NCI-H187 (cell line): ENCODE measurements around the gene TMEM37.
"Not testable (repeated sequence)": the region's sequence is repeated elsewhere in the genome, so short reads cannot be mapped to it uniquely, and the experiment has no call there.

Experiments used
- DNase-seq, 2 experiments: peaks; one replicate each; lab custom pipeline; 2025; lab: John Stamatoyannopoulos, UW

Gene TMEM37, protein sequence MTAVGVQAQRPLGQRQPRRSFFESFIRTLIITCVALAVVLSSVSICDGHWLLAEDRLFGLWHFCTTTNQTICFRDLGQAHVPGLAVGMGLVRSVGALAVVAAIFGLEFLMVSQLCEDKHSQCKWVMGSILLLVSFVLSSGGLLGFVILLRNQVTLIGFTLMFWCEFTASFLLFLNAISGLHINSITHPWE

DNA sequence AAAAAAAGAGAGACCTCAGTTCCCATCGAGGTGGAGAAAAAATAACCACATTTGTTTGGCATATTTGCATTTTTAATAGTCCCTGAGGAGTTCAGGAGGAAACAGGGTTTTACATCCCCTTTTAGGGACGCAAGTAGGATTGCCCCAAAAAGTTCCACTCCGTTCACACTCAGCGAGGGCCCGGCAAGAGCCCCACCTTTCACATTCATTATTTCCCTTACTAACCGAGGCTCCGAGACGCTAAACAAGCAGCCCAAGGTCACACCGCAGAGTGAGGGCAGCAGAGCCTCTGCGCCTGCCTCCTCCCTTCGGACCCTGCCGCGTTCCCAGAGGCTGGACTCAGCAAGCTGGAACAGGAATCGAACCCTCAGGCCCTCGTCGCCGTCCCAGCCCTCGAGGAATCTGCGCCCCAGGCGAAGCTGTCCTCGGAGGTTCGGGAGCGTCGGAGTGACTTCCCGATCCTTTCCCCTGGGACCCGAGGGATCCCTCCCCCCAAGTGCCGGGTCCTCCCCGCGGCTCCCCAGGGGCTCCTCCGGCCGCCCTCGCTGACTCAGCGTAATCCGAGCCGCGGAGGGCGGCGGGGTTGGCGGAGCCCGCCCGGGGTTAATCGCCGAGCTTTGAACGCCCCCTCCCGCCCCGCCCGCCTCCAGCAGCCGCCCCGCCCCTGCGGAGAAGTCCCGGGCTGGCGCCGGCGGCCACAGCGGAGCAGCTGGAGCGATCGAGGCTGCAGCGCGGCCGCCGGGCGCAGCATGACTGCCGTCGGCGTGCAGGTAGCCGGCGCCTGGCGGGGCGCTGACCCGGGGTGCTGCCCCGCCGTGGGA, at the start of gene TMEM37:
Gene TMEM37, plus strand, starts transcription at position 700 of the 821 bp plus-strand sequence. Its CDS starts 50 bp downstream, at position 750.
- DNase-seq: peak; percentile 3 to 43

DNA sequence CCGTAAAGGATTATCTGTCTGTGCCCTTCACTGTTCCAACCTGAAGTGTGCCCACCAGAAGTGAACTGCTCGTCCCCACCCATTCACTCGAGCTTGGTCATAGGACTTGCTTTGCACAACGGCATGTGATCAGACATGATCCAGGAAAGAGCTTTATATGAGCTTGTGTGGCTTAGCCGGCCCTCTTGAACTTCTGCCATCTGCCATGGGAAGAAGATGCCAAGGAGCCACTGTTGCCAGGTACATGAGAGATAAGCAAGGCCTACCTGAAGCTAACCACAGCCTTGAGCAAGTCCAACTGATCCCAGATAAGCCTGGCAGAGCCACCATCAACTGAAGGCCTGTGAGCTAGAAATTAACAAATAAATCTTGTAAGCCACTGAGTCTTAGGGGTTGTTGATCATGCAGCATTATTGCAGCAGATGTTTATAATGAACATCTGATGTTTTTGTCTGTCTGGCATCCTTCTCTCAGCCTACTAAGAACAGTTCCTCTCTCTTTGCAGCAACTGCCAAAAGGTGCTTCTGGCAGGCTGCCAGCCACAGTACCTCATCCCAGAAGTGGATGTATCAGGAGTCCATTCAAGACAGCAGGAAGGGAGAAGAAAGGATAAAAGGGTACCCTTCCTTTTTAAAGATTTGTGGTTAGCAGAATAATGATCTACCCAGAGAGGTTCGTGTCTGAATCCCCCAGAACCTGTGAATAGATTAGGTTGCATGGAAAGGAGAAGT, 48.1 kb upstream of the TMEM37 start:
- no peak for DNase-seq

GRCh38 chr2:119384971-119385370, 46.7 kb upstream of the TMEM37 start:
- DNase-seq: no peak

DNA sequence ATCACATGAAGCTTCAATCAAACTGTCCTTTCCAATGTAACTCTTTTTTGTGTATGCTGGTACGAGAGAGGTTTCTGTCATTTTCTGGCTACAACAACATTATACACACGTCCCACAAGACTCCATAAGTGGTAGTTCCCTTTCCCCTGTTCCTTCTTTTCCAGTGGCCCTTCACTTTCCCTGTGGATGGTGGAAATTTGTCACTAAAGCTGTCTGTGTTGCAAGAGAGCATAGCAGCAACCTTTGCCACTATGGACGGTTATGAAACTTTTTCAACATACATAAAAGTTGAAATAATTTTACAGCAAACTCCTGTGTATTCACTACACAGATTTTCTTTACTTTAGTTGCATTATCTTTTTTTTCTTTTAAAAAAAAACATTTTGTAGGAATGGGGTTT, 46.2 kb upstream of the TMEM37 start:
- no peak for DNase-seq

GRCh38 chr2:119387381-119388129, 44.1 kb upstream of the TMEM37 start:
- no peak for DNase-seq

GRCh38 chr2:119389615-119390306, 41.9 kb upstream of the TMEM37 start:
- DNase-seq: no peak

GRCh38 chr2:119393971-119394748, 37.5 kb upstream of the TMEM37 start:
- DNase-seq: no peak

- no peak for DNase-seq
These were observed 34.5 kb upstream of the TMEM37 start for GRCh38 chr2:119397196-119397595.

DNA sequence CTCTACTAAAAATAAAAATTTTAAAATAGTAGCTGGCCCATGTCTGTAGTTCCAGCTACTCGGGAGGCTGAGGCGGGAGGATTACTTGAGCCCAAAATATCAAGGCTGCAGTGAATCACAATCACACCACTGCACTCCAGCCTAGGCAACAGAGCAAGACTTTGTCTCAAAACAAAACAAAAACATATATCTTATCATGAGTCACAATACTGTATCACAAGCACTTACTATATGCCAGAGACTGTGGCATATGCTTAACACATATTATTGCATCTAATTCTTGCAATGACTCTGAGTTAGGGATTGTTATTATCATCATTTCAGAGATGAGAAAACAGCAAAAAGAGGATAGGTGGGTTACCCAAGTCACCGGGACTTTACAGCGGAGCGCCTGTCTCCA, 29.5 kb upstream of the TMEM37 start:
- no peak for DNase-seq

DNA sequence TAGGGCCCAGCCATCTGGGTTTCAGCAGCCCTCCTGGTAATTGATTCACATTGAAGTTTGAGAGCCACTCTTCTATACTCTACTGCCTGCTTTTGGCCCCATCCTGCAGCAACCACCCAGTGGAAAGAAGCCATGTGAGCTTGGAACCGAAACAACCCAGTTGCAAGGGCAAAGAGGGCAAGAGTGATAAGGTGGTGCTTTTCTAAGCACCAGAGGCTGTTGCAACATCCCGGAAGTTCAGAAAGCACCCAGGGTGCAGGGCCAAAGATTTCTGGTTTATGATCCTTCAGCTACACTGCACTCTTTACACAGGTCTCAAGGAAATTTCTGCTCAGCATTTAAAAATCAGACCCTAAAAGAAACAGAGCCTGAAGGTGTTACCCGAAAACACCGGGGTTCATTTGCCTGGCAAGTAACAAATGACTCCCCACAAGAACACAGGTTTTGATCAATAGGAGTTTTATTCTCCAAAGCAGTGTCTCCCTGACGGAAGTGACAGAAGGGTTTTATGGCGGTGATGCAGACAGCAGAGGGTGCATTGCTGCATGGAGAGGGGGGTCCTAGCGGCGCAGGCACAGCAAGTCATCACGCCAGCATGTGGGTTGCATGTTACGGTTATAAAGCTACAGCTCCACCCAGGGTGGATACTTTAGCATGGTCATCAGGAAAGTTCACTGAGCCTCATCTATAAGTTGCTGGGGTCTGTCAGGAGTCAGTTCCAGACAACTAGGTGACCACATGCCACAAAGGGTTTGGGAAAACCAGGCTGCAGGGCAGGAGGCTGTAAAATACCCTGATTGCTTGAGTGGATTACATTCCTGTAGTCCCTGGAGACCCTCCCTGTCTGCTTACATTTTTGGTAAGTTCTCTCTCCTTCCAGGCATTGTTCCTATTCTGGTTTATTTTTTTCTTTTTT, 28.8 kb upstream of the TMEM37 start:
- no peak for DNase-seq

DNA sequence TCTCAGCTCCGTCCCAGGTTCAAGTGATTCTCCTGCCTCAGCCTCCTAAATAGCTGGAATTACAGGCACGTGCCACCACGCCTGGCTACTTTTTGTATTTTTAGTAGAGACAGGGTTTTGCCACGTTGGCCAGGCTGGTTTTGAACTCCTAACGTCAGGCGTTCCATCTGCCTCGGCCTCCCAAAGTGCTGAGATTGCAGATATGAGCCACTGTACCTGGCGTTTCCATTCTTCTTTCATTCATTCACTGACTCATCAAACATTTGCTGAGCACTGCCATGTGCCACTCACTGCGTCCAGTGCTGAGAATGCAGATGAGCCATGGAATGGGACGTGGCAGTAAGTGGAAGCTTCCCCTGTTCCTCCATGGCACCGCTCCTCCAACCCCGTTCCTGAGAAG, 28.0 kb upstream of the TMEM37 start:
- not testable (repeated sequence) for DNase-seq

- DNase-seq: no peak
These were observed 26.5 kb upstream of the TMEM37 start for GRCh38 chr2:119405151-119405550.

GRCh38 chr2:119407430-119408220, 24.0 kb upstream of the TMEM37 start:
- DNase-seq: no peak

GRCh38 chr2:119408221-119408619, 23.4 kb upstream of the TMEM37 start:
- no peak for DNase-seq

- no peak for DNase-seq
These were observed 22.1 kb upstream of the TMEM37 start for GRCh38 chr2:119409506-119409905.

- no peak for DNase-seq
These were observed 16.8 kb upstream of the TMEM37 start for GRCh38 chr2:119414894-119415293.

GRCh38 chr2:119415630-119416029, 16.0 kb upstream of the TMEM37 start:
- no peak for DNase-seq

- no peak for DNase-seq
These were observed 15.2 kb upstream of the TMEM37 start for GRCh38 chr2:119416299-119416923.
